Measurements from ENCODE around the gene TNKS1BP1.
A peak's percentile ranks its signal among the peaks of the same experiment; 100 is the strongest.

Gene TNKS1BP1

DNA sequence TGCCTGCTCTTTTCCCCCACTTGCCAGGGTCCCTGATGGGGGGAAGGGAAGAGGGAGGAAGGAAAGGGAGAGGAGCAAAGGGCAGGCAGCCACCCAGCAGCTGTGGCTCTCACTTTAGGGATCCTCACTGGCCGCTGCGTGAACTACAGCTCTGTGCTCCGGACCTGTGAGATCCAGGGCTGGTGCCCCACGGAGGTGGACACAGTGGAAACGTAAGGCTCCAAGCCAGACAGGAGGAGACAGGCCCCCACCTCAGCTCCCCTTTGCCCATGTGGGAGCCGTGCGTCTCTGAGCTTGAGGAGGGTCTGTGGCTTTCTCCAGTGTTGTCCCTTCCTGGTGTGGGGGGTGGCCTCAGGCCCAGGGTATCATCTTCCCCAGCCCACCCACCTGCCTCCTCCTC, 23.3 kb upstream of the TNKS1BP1 start:
- CTCF ChIA-PET = interaction anchor here (0.9 to 1.6 kb wide), 2 partner anchors 13 to 112 kb away, joined by 3 to 4 read pairs; partner anchors contain the start of gene RTN4RL2

GRCh38 chr11:57347336-57347735, 22.6 kb upstream of the TNKS1BP1 start:
- TF ChIP-seq BHLHE40 (IDR thresholded peaks at IDR 0.05; ENCODE audit: borderline replicate concordance) (no peak), LEF1 (IDR thresholded peaks at IDR 0.05; ENCODE audit: borderline replicate concordance) (no peak), NFRKB (IDR thresholded peaks at IDR 0.05) (no peak), CTBP1 (IDR thresholded peaks at IDR 0.05; ENCODE audit: borderline replicate concordance) (no peak), PKNOX1 (IDR thresholded peaks at IDR 0.05) (no peak), ZNF384 (IDR thresholded peaks at IDR 0.05) (no peak), L3MBTL2 (conservative IDR thresholded peaks at IDR 0.05) (no peak), FOXA1 (IDR thresholded peaks at IDR 0.05) (no peak), SUZ12 (IDR thresholded peaks at IDR 0.05) (no peak), ELF4 (IDR thresholded peaks at IDR 0.05) (no peak), HDGF (IDR thresholded peaks at IDR 0.05; ENCODE audit: borderline replicate concordance) (no peak), TARDBP (IDR thresholded peaks at IDR 0.05) (no peak), SP1 (IDR thresholded peaks at IDR 0.05) (no peak), FOXM1 (IDR thresholded peaks at IDR 0.05; ENCODE audit: borderline replicate concordance) (no peak), FOXK2 (IDR thresholded peaks at IDR 0.05) (no peak), ARNT (IDR thresholded peaks at IDR 0.05) (no peak)

More for the DNA sequence above, 23.3 kb upstream of the TNKS1BP1 start:
- no peak for DNase-seq (ENCODE audit: extremely low spot score)
- POLR2A ChIA-PET = interaction anchor here (1.0 kb wide), 1 partner anchor 13 kb away, joined by 4 read pairs; the partner anchor contains the start of gene SSRP1
- TF ChIP-seq FOXM1 (IDR thresholded peaks at IDR 0.05; ENCODE audit: borderline replicate concordance) = no peak
- TF ChIP-seq ARNT (IDR thresholded peaks at IDR 0.05) = no peak
- TF ChIP-seq ELF4 (IDR thresholded peaks at IDR 0.05) = no peak
- no peak for TF ChIP-seq ZNF384 (IDR thresholded peaks at IDR 0.05)
- no peak for TF ChIP-seq NFRKB (IDR thresholded peaks at IDR 0.05)
- TF ChIP-seq PKNOX1 (IDR thresholded peaks at IDR 0.05) = no peak
- TF ChIP-seq CTBP1 (IDR thresholded peaks at IDR 0.05; ENCODE audit: borderline replicate concordance) = no peak
- TF ChIP-seq HDGF (IDR thresholded peaks at IDR 0.05; ENCODE audit: borderline replicate concordance) = no peak
- no peak for TF ChIP-seq L3MBTL2 (conservative IDR thresholded peaks at IDR 0.05)
- no peak for TF ChIP-seq FOXK2 (IDR thresholded peaks at IDR 0.05)
- no peak for TF ChIP-seq SP1 (IDR thresholded peaks at IDR 0.05)
- TF ChIP-seq LEF1 (IDR thresholded peaks at IDR 0.05; ENCODE audit: borderline replicate concordance) = no peak
- TF ChIP-seq BHLHE40 (IDR thresholded peaks at IDR 0.05; ENCODE audit: borderline replicate concordance) = no peak

DNA sequence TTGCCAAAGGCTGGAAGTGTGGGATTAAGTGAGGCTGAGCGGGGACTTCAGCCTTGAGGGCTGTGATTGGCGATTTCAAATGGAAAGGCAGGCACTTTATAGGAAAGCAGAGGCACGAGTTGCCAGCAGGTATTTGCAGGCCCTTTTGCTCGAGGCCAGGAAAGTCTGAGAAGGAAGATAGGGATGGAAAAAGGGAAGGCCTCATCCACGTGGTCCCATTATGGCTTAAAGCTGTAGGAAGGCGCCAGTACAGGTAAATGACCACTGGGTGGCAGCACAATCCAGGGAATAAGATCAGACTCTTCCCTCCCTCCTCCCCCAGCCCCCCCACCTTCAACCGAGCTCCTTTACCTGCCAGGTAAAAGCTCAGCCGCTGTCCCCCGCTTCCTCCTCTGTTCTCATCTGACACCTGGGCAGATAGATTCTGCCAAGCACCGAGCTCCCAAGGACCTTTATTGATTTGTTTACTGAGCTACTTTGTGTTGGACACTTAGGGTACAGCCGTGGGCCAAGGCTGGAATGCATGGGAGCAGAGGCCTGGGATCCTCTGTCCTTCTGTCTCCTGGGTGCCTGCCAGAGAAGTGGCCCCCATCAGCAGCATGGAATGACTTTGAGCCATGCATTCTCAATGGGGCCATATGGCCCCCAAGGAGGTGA, 20.9 kb upstream of the TNKS1BP1 start:
- ChIA-PET POLR2A (interaction anchor here (1.0 to 1.7 kb wide), 2 partner anchors 10 to 299 kb away, joined by 3 to 5 read pairs; partner anchors contain the start of gene SSRP1), CTCF (interaction anchor here (0.6 to 1.2 kb wide), 9 partner anchors 9 to 299 kb away, joined by 3 to 7 read pairs (median 4); no protein-coding TSS in a partner anchor)
- peak; percentile 77 for DNase-seq (ENCODE audit: extremely low spot score)
- TF ChIP-seq L3MBTL2 (conservative IDR thresholded peaks at IDR 0.05) = peak; percentile 81
- TF ChIP-seq BHLHE40 (IDR thresholded peaks at IDR 0.05; ENCODE audit: borderline replicate concordance) = no peak

More at GRCh38 chr11:57347336-57347735, 22.6 kb upstream of the TNKS1BP1 start:
- ChIA-PET POLR2A (no interaction called here), CTCF (interaction anchor here (0.9 kb wide), 1 partner anchor 14 kb away, joined by 4 read pairs; no protein-coding TSS in a partner anchor)
- DNase-seq (ENCODE audit: extremely low spot score) = no peak

- TF ChIP-seq LEF1 (IDR thresholded peaks at IDR 0.05; ENCODE audit: borderline replicate concordance) (no peak), TARDBP (IDR thresholded peaks at IDR 0.05) (no peak), FOXK2 (IDR thresholded peaks at IDR 0.05) (no peak), PKNOX1 (IDR thresholded peaks at IDR 0.05) (no peak), NFRKB (IDR thresholded peaks at IDR 0.05) (no peak), CTBP1 (IDR thresholded peaks at IDR 0.05; ENCODE audit: borderline replicate concordance) (no peak), FOXA1 (IDR thresholded peaks at IDR 0.05) (no peak), HDGF (IDR thresholded peaks at IDR 0.05; ENCODE audit: borderline replicate concordance) (no peak)
- DNase-seq (ENCODE audit: extremely low spot score) = no peak
- ChIA-PET POLR2A (interaction anchor here (1.7 kb wide), 1 partner anchor 9 kb away, joined by 5 read pairs; the partner anchor contains the start of gene SSRP1), CTCF (interaction anchor here (0.6 kb wide), 1 partner anchor 297 kb away, joined by 4 read pairs; no protein-coding TSS in a partner anchor)
Measured at GRCh38 chr11:57344826-57345225, 20.1 kb upstream of the TNKS1BP1 start.

DNA sequence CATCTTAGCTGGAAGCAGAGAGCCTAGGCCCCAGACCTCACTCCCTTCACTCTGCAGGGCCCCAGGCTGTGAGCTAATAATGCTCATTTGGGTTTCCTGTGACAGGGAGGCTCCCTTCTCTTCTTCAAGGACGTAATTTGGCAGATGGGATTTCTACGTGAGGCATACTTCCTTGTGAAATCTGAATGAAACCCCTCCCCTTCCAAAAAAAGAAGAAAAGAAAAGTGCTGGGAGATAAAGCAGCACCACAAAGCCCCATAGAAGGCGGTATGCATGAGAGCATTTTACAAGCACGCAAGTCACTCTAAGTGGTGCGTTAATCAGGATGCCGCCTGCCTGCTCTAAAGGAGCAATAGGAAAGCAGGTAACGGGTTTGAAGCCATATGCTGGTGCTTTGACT, 19.1 kb upstream of the TNKS1BP1 start:
- CTCF ChIA-PET = no interaction called here
- POLR2A ChIA-PET = interaction anchor here (1.5 kb wide), 1 partner anchor 18 kb away, joined by 8 read pairs; no protein-coding TSS in a partner anchor
- TF ChIP-seq PKNOX1 (IDR thresholded peaks at IDR 0.05) = peak; percentile 41; the same call in 1 of the 2 replicates
- TF ChIP-seq NFRKB (IDR thresholded peaks at IDR 0.05) = no peak
- no peak for TF ChIP-seq BHLHE40 (IDR thresholded peaks at IDR 0.05; ENCODE audit: borderline replicate concordance)
- TF ChIP-seq FOXA1 (IDR thresholded peaks at IDR 0.05) = no peak
- no peak for DNase-seq (ENCODE audit: extremely low spot score)
